Measurements from ENCODE around the gene PCDH15. TPM values are rescaled to one million over a fixed set of nuclear protein-coding genes. Genes with fewer than 3 reads are reported as not detected.

The PCDH15 gene
- total RNA-seq, 1 experiment from 2014 or later: 0.61 TPM

GRCh38 chr10:54837479-54837878 lies 36.4 kb upstream of the PCDH15 start:
- H3K27me3 ChIP-seq (ENCODE audit: insufficient read depth, low read length): no peaks in the 10 kb centered on the region
- Mint-ChIP-seq H3K27ac (no peak overlapping the region), H3K4me1 (no peaks in the 10 kb centered on the region; a peak in 1 of 4 replicates), H3K36me3 (ENCODE audit: insufficient read depth in 1 of 3, low read depth in 3 of 3) (no peaks in the 10 kb centered on the region), H3K4me3 (no peak overlapping the region), H3K9me3 (peaks cover 6 to 7% of the 10 kb centered on the region in 2 experiments; a peak in 2 of 5 replicates), H3K27me3 (ENCODE audit: low read depth) (no peaks in the 10 kb centered on the region)
- no peak overlapping the region for H2BK5ac ChIP-seq (ENCODE audit: insufficient read length, low read length)
- H3K9me3 ChIP-seq (ENCODE audit: control insufficient read depth, low read depth, low read length): no peaks in the 10 kb centered on the region
- H2BK20ac ChIP-seq (ENCODE audit: low read depth, low read length, poor library complexity, severe bottlenecking): no peak overlapping the region
- no peak overlapping the region for H4K5ac ChIP-seq (ENCODE audit: insufficient read length, low read depth, low read length)
- H2BK12ac ChIP-seq (ENCODE audit: insufficient read length, low read depth, low read length): no peak overlapping the region
- no peak overlapping the region for H3K18ac ChIP-seq (ENCODE audit: insufficient read length, low read depth, low read length)
- no peak overlapping the region for H4K91ac ChIP-seq (ENCODE audit: insufficient read length, low read depth, low read length)
- H3T11ph ChIP-seq (ENCODE audit: low read length): no peak overlapping the region
- no peak overlapping the region for H3K4me2 ChIP-seq (ENCODE audit: insufficient read depth, insufficient read length, low read length)
- H3K9ac ChIP-seq (ENCODE audit: extremely low read depth, insufficient read length, low read length): no peak overlapping the region
- no peak overlapping the region for H3K4ac ChIP-seq (ENCODE audit: low read depth, low read length)
- no peaks in the 10 kb centered on the region for H3K79me1 ChIP-seq (ENCODE audit: insufficient read depth, low read depth, low read length, poor library complexity, severe bottlenecking)
- no peaks in the 10 kb centered on the region for H3K79me2 ChIP-seq (ENCODE audit: insufficient read depth, low read length)
- no peak overlapping the region for H3K23ac ChIP-seq (ENCODE audit: insufficient read length, low read depth, low read length)
- no peak overlapping the region for H2AFZ ChIP-seq (ENCODE audit: low read length)
- DNase-seq: no peak
- no peak overlapping the region for H3K56ac ChIP-seq (ENCODE audit: insufficient read length, low read depth, low read length)
- H3K27ac ChIP-seq (ENCODE audit: insufficient read length, low read depth, low read length): no peak overlapping the region
- H3K4me1 ChIP-seq (ENCODE audit: insufficient read depth, low read length): no peaks in the 10 kb centered on the region
- H4K8ac ChIP-seq (replicated peaks; ENCODE audit: insufficient read length, low read depth, low read length): no peak overlapping the region
- no peaks in the 10 kb centered on the region for H4K20me1 ChIP-seq (ENCODE audit: control insufficient read depth, insufficient read depth, insufficient read length)
- H2AK5ac ChIP-seq (ENCODE audit: insufficient read length, low read length): no peak overlapping the region
- no peak overlapping the region for H2BK120ac ChIP-seq (ENCODE audit: low read depth, low read length, poor library complexity, severe bottlenecking)
- WGBS (ENCODE audit: extremely low coverage, insufficient read length, low lambda C conversion rate): no CpG with 5 or more reads among the region's 5 CpGs
- no peak overlapping the region for H2BK15ac ChIP-seq (ENCODE audit: low read depth, low read length)
- TF ChIP-seq CTCF (conservative IDR thresholded peaks at IDR 0.05): no peak
- H3K23me2 ChIP-seq (ENCODE audit: insufficient read length, low read depth, low read length, poor library complexity, severe bottlenecking): no peaks in the 10 kb centered on the region
- H3K14ac ChIP-seq (ENCODE audit: insufficient read depth, low read length): no peak overlapping the region

All from H9 (cell line).